Astrocyte of the hippocampus (primary cell): Measurements from ENCODE around the gene MSLN.
A peak's percentile ranks its signal among the peaks of the same experiment; 100 is the strongest.
"Not testable (repeated sequence)": the region's sequence is repeated elsewhere in the genome, so short reads cannot be mapped to it uniquely, and the experiment has no call there.

Experiments
- DNase-seq: peaks from one replicate; pipeline ENCODE4 v3.0.0; 2011; ENCODE audit warnings: low read depth, low spot score

MSLN gene

DNA sequence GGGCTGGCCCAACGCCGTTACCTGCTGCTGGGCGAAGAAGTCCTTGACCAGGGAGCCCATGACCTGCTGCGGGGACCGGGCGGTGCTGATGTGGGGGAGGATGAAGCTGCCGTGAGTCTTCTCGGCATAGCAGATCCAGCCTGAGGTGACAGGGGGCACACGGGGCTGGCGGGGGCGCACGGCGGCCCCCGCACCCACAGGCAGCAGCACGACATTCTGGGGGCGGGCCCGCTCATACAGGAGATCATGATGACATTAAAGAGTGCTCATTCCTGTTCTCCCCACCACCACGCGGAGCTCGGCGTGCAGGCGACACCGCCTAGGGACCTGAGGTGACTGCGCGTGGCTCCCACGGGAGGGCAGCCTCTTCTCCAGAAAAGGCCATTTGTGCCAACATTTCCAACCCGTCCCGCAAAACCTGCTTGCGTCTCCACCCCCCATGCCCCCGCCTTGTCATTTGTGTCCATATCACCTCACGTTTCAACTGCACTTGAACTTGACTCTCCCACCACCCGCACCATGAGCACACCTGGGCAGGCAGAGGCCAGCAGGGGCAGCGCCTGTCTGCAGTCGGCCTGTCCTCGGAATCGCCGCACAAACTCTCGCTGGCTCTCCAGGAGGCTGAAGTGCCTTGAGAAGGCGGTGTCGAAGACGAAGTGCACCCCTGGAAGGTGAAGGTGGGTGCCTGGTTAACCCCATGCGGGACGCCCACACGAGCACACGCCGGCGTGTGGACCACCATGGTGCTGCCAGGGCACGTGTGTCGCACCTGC lies 26.1 kb upstream of the MSLN start:
- DNase-seq = no peak

DNA sequence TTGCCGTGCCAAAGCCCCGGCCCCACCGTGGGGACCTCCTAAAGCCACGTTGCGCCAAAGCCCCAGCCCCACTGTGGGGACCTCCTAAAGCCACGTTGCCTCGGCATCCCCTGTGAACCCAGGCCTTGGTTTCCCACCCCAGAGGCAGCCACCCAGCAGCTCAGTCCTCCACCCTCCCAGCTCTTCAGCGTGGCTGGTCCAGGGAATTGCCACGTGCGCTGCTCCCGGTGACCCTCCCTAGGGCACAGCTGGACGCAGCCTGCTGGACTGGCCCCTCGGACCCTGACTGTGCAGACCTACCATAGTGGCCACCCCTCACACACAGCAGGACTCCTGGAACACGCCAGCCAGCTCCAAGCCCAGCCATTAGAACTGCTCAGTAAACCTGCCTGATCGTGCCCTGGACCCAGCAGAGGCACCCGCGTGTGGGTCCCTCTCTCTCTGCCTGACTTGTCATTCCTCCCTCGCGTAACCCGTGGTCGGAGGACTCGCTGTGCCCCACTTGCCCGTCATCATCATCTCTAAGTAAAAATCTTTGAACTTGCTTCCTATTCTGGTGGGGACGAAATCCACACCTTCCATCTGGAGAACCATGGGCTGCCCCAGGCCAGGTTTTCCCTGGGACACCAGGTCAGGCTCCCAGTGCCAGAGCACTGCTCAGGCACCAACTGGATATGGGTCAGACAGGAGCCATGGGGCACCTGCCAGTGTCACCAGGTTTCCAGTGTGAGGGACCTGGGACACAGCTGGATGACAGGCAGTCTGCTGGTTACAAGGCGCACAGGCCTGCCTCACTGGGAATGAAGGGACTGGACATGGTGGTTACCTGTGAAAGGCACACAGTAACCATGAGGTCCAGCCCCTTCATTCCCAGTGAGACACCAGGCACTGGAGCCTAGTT lies 25.3 kb upstream of the MSLN start:
- DNase-seq = no peak

DNA sequence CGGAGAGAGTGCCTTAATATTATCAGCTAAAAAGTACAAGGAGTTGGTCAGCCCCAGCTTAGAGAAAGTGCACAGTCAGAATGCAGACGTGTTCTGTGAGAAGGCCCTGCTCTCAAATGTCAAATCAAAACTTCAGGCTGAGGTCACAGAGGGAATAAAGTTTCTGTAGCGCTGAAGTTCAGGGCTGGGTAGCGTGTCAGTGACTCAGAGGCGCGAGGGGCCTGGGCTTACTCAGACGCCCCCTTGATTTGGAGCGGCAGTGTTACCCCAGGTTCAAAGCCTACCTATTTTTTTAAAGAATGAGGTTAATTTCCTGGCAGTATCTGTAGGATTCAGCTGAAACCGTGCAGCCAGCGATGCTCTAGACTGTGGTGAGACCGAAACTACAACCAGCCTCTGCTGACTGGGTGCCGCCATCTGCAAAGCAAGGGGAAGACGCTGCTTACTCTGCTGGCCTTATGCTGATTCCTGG lies 24.5 kb upstream of the MSLN start:
- DNase-seq = no peak

DNA sequence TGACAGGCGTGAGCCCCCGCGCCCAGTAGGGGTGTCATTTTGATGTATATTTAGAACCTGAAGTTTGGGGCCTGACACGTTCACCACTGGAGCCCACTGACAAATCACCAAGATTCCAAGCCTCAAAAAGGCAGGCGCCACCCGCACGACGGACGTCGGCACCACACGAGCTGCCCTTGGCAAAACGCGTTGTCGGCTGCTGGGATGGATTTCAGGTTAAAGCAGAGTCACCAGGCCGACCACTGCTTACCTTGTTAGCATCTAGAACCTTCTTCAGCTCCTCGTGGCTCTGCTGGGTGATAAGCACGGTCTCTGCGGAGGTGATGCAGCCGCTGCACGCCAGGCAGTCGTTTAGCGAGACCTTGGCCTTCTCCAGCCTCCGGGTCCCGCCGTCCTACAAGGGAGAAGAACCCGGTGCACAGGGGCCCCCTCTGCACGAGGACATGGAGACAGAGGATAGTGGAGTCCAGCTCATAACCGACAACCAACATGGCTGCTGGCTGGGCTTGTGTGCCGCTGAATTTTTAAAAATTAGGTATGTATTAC lies 23.5 kb upstream of the MSLN start:
- DNase-seq = no peak

DNA sequence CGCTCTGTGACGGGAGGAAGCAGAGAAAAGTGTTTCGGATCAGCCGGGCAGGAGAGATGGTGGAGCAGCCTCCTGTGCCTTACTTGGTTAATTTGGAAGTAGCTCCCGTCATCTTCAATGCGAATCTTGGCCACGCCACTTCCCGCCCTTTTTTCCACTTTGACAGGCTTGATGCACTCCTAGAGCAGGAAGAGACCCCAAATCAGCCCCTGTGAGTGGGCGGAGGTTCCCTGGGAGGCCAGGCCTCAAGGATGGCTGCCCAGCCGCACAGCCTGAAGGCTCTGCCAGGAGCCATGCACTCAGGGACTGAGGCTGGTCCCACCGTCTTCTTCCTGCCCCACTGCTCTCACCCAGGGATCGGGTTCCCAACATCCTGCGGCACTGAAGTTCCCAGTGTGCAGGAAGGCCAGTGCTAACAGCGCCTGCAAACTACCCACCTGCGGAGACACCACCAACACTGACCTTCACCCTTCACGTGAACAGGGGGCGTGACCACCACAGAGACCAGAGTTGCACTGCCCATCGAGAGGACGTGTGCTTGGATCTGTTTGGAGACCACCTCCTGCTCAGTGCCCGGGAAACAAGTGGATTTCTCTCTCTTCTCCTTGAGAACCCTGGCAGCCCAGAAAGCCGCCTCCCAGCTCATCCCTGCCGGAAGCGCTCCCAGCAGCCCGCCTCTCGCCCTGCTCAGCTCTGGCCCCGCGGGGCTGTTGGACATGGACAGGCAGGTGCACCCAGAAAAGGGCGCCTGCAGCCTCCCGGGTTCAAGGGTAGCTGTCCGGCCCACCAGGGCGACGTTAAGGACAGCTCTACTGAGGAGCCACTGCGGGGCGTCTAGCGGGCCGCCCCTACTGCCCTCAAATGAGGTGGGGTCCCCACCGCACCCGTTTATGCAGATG lies 20.7 kb upstream of the MSLN start:
- no peak for DNase-seq

DNA sequence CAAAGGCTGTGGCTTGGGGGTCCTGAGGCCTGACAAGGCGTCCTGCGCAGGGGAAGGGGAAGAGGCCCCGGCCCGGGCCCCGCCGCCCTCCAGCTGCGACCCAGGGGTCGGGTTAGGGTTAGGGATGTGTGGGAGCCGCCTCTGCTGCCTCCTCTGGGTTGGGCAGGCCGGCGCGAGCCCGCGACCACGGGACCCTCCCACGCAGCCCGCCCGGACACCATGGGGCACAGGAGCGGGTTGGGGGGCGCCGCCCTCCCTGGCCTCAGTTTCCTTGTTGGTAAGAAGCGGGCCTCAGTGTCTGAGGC lies 20.1 kb upstream of the MSLN start:
- no peak for DNase-seq

DNA sequence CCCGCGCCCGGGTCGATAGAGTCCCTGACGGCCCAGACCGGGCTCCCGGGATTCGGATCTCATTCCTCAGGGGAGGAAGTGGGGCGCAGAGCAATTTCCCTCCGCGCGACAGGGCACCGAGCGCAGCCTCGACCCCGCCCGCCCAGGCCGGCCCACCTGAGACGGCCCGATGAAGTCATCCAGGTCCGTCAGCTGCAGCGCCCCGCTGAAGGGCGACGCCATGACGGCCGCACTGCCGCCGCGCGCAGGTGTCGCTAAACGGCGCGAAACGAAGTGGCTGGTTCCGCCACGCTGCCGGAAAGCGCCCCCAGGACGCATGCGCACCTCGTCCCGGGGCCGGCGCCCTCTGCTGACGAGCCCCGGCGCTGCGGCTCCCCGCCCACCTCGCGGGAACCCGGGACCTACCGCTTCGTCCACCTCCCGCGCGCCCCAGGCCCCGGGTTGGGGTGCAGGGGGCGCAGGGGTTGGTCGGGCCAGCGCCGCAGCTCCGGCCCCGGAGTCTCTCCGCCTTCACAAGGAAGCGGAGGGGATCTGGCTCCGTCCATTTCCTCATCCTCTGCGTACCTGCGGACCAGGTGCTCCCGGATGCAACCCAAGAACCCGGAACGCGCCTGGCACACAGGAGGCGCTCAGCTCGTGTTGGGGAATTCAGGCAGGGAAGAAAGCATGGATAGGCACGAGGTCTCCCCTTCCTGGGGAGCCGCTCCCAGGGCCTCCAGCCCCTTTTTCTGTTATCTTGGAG lies 19.6 kb upstream of the MSLN start, which contains the start of gene CIAO3:
CIAO3 (minus strand) TSS at position 234 of the 742 bp plus-strand sequence; CDS start at position 222, 12 bp downstream.
- DNase-seq = peak; percentile 97

DNA sequence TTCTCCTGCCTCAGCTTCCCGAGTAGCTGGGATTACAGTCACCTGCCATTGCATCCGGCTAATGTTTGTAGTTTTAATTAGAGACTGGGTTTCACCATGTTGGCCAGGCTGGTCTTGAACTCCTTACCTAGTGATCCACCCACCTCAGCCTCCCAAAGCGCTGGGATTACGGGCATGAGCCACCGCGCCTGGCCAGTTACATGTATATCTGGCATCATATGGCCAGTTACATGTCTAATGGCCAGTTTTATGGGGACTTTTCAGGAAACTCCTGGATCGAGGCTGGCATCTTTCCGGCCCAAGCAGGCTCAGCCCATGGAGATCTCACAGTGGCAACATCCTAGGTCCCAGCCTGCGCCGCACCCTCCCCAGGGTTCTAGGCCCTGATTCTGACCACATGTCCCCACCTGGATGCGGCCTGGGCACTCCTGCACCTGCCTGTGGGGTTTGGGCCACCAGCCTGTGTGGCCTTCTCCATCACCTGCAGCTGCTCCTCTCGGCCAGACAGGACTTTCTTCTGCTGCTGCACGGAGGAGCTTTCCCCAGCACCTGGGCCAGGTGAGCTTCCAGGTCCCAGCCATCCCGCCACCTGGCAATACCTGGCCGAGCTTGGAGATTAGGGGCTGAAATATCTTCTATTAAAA lies 18.4 kb upstream of the MSLN start:
- DNase-seq = no peak

DNA sequence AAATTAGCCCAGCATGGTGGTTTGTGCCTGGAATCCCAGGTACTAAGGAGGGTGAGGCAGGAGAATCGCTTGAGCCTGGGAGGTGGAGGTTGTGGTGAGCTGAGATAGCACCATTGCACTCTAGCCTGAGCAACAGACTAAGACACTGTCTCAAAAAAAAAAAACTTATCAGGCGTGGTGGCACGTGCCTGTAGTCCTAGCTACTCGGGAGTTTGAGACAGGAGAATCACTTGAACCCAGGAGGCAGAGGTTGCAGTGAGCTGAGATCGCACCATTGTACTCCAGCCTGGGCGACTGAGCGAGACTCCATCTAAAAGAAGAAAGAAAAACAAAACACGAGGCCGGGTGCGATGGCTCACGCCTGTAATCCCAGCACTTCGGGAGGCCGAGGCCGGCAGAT lies 17.6 kb upstream of the MSLN start:
- not testable (repeated sequence) for DNase-seq

DNA sequence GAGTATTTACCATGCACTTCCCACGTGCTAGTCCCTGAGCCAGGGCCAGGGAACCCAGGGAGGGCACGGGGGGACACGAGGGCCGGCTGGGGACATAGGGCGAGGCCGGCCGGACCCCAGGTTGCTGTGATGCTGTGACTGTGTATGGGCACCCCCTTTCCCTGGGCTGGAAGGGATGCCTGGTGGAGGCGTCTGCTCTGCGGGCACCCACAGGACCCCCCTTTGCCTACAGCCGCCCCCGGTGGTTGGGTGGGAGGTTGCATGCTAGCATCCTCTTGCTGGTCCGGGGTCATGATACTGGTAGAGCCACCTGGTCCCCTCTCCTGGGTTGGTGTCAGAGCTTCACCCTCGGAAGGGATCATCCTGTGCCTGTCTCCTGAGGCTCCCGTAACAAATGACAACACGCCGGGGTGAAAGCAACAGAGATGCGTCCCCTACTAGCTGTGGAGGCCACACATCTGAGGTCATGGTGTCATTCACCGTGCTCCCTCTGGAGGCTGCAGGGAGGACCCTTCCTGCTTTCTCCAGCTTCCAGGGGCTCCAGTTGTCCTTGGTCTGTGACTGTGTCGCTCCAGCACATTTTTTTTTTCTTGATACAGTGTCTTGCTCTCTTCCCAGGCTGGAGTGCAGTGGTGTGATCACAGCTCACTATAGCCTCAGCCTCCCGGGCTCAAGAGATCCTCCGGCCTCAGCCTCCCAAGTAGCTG lies 16.6 kb upstream of the MSLN start:
- DNase-seq = no peak

DNA sequence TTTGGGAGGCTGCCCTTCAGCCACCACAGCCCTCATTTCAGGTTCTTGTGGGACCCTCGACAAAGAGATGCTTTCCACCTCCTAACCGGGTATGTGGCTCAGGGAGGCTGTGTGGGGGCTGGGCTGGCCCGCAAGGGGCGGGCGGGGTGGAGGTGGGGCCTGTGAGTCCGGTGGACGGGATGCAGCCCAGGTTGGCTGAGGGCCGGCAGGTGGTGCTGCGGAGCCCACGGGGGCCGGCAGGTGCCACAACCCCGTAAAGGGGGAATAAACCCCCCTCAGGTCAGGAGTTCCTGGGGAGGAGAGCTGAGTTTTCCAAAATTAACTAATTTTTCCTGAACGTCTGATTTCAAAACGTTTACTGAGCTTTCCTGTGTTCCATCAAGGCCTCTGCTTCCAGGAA lies 14.8 kb upstream of the MSLN start:
- DNase-seq = peak; percentile 56

DNA sequence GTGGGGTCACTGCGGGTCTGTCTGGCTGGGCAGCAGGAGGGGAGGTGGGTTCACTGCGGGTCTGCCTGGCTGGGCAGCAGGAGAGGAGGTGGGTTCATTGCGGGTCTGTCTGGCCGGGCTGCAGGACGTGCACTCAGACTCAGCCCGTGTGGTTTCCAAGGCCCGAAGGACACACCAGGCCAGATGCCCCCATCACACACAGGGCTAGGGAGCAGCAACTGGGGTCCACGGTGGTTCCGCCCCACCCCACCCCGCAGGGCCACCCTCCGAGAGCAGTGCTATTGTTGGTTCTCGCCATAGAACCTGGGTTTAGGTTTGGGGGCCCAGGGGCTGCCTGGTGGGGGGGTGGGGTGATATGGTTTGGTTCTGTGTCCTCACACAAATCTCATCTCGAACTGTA lies 13.9 kb upstream of the MSLN start:
- DNase-seq = no peak

DNA sequence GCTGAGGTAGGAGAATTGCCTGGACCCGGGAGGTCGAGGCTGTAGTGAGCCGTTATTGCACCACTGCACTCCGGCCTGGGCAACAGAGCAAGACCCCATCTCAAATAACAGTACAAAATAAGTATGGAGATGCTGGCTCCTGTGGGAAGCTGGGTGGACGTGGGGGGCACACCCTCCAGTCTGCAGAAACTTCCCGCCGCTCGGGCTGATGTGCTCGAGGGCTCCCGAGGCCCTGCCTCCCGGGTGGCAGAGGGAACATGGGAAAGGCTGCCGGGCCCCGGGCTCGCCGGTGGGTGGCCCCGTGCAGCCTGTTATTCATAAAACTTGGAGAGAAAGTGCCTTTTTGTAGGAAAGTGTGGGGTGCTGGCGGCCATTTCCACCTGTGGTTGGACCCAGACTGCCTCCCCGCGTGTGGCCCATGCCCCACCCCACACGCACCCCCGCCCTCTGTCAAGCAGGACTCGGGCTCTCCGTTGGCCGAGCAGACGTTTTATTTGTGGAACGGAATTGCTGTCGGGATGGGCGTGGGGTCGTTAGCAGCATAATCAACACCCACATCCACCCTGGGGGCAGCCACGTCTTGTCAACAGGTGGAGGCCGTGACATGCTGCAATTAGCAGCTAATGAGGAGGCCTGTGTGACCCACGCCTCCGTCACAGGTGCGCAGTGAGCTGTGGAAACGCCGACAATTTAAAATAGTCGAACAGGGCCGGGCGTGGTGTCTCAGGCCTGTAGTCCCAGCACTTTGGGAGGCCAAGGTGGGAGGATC lies 12.4 kb upstream of the MSLN start:
- DNase-seq = no peak

DNA sequence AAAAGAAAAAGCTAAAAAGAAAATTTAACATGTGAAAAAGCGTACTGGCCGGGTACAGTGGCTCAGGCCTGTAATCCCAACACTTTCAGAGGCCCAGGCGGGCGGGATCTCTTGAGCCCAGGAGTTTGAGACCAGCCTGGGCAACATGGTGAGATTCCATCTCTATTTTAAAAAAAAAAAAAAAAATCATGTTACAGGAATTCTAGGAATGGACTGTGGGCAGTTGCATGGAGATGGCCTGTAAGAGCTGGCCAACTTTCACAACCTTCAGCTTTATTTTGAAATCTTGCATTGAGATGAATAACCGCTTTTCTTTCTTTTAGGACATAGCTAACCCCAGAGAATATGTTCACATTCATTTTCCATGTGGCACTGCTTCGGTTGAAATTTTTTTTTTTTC lies 11.5 kb upstream of the MSLN start:
- DNase-seq = peak; percentile 73

DNA sequence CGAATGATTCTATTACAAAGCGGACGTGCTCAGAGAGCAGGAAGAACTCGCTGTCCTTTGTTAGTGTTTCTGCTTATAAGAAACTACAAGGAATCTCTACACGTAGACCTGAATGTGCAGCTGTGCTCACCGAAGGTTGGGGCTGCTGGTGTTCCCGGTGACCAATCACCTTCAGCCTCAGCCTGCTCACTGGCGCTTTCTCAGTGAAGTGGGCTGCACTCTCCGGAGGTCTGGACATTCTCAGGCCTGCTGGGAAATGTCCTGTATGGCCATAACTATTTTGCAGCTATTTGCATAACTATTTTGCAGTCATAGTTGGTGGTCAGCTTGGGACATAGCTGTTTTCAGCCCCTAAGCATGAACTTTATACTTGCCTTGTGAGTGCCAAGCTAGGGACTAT lies 10.0 kb upstream of the MSLN start:
- no peak for DNase-seq

DNA sequence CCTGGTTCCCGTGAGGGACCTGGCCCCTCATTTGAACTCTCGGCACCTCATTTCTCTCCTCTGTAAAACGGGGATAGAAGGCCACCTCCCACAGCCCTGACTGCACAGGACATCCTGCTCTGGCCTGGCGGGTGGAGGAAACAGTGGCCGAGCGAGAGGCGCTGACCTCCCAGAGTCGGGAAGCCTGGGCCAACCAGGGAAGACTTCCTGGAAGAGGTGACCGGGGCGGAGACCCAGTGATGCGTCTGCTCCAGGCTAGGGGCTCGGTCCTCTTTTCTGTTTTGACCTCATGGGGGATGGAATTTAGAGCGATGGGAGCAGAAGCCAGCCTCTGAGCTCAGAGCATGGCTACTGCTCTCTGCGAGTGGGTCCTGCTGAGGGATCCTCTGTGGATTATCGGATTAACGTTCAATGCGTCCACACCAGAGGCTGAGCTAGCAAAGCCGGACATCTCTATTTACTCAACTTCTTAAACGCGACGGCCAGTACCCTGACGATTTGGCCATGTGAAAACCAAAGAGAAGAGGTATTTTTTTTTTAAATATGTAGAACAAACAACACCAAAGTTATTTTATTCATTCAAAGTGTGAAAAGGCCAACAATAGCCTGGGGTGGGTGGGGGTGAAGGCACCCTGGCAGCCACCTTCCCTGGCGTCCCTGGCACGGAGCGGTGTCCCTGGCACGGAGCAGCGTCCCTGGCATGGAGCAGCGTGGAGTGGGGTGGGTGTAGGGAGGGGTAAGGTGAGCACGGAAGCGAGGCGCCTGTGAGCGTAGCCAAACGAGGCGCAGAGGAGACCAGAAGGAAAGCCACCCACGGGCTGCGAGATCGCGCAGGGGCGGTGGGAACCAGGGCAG lies 9.2 kb upstream of the MSLN start:
- no peak for DNase-seq

DNA sequence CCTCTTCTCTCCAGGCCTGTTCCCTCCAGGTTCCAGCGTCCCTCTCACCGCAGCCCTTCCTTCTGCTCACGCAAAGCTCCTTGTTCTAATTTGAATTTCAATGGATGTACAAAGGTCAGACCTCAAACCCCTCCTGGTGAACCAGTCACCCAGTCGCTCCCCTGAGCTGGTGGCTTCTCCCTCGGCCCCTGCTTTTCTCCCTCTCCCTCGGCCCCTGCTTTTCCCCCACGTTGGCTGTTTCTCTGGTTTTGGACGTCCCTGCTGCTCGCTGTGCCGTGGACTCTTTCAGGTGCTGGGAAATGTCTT lies 8.6 kb upstream of the MSLN start:
- peak; percentile 47 for DNase-seq

DNA sequence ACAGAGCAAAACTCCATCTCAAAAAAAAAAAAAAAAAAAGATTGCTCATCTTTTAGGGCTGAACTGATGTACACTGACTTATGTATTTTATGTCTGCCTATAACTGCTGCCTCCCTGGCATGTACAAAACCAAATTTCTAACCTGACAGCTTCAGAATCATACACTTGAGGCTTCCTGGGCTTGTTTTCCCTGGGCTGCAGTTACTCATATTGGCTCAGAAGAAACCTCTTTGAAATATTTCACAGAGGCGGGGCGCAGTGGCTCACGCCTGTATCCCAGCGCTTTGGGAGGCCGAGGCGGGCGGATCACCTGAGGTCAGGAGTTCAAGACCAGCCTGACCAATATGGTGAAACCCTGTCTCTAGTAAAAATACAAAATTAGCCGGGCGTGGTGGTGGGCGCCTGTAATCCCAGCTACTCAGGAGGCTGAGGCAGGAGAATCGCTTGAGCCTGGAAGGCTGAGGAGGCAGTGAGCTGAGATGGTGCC lies 6.4 kb upstream of the MSLN start:
- DNase-seq = not testable (repeated sequence)
